CD4-positive, alpha-beta T cell treated with Interleukin-6 for 4 hours (primary cell): ENCODE results near the gene TNP1.

Experiments
- DNase-seq: peaks from one replicate; pipeline ENCODE4 v3.0.0-alpha.2; 2020; ENCODE audit warnings: mixed read lengths

The TNP1 gene

DNA sequence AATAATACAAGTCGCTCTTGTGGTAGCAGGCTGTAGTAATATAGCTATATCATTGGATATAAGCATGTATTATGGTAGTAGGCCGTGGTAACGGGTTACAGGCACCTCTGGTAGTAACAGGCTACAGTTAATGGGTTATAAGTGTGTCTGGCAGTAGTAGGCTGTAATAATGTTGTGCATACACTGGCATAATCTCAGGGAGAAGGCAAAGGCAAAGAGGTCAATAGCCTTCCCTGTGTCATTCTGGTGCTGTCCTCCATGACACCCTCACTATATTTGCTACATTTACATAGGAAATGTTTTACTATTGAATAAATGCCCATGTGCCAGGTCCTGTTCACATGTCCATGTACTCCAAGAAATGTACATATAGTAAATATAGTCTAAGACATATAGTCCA, 12.8 kb upstream of the TNP1 start:
- no peak for DNase-seq

DNA sequence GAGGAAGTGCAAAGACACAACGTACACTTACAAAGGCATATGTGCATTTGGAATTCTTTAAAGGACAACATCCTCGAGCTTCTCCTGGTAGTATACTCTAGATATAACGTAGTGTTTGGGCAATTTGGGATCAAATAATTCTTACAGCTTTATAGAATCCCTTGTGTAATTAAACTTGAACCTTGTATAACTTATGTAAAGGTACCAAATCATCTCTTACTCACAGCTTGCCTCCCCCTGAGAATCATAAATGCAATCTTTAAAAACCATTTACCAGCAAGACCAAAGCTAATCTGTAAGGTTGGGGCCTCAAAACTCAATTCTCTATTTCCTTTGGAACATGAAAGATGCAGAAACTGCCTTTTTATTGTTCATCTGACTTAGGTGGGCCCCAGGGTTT, 12.2 kb upstream of the TNP1 start:
- no peak for DNase-seq

DNA sequence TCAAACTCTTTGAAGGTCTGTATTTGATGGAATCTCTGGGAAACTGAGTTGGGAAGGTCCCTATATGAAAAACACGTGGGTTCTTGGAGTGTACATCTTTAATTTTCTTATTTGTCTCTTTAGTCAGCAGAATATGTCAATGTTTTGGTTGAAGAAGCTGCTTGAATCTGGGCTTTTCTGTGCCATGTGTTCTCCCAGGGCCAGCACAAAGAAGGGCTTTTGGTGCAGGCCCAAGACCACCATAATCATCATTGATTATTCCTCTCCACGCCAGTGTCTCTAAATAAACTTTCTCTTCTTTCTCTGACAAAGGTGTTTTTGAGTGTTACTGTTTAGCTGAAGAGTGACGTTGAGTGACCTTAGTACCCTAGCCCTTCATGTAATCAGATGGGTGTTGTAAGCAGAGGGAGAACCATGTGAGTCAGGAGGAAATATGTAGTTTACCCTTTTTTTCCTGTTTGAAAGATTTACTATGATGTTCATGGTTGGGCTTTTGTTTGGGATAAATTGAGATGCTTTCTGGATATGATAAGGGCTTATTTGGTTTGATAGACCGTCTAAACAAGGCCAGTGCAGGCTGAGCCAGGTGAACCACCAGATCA, 11.6 kb upstream of the TNP1 start:
- no peak for DNase-seq

DNA sequence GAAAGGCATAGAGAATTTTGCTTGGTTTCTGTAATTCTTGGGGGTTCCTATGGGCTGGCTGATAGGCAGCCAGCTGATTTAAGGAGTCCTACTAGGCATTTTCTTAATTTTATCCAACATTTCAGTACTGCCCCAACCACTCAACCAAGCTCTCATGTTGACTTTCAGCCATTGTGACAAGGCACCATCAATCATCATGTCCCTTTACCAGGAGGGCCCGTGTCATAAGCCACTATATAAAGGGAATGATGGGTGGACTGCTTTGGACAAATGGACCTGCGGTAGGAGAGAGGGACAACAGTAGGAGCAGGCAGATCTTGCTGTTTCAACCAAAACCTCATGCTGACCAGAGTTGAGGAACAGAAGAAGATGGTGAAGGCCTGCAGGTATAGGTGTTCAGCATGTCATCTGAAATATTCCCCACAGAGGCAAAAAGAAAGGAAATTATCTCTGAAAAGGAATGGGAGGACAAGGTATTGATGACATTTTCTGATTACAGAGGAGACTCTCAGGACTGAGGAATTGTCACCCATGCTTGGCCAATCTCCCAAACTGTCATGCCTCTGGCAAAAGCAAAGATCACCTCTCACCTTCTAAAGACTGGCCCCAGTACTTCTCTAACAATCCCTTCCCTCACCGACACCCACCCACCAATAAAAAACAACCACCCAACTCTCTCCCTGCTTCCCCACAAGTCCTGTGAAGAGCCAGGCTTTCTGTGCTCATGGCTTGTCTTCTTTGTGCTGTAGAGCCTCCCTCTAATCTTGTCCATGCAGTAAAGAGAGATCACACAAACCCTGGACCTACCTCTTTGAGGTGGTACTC, 10.9 kb upstream of the TNP1 start:
- DNase-seq = no peak

DNA sequence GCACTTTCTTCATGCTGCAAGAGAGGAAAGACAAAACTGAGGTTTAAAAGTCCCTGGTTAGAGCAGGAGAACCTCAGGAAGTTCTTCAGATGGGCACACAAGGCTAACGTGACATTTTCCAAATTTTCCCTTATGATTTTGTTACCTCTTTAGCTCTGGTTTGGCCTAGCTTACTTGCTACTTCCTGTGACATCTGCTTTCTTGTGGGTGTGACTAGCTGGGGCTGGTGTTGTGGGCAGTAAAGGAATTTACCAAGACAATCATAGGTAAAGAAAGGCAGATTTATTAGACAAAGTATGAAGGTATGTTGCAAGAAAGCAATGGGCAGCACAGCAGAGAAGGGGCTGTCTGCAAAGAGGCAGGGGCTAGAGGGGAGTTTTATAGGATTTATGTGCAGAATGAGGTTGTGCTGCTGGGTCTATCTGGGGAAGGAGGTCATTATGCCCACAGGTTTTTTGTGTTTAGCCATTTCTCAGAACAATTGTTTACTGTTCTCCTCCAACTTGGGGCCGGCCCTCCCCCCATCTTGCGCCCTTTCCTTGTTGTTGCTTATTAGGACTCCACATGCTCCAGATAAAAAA, 6.7 kb upstream of the TNP1 start:
- DNase-seq = no peak

DNA sequence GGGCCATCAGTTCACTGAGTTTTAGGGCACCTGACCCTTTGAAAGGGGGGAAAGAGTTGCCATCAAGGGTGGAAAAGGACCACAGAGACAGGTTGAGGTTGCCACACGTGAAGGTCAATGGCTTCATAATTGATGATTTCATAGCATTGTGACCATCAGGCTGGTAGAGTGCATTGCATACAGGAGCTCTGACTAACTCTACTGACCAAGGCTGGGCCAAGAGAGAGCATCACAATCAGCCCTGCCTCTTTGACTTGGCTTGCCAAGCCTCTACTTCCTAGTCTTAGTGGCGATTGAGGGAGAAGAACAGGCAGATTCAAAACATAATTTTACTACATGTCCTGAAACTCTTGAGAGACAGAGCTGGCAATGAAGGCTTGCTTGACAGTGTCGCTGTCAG, 5.8 kb upstream of the TNP1 start:
- DNase-seq = no peak

DNA sequence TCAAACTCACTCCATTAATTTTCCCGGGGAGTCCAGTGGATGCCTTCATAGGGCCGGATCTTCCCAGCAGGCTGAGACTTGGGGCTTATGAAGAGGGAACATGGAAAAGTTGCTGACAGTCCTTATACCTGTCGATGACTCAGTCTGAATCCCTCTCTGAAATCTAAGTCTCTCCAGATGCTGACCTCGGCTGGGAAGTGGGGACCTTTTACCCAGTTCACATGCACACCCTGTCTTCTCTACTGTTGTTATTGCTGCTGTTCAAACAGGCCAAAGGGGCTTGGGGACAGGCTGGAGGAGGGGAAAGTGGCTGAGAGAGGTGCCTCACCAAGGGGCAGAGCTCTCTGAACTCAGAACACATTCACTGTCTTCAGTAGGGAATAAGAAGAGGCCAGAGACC, 4.1 kb upstream of the TNP1 start:
- DNase-seq = no peak

DNA sequence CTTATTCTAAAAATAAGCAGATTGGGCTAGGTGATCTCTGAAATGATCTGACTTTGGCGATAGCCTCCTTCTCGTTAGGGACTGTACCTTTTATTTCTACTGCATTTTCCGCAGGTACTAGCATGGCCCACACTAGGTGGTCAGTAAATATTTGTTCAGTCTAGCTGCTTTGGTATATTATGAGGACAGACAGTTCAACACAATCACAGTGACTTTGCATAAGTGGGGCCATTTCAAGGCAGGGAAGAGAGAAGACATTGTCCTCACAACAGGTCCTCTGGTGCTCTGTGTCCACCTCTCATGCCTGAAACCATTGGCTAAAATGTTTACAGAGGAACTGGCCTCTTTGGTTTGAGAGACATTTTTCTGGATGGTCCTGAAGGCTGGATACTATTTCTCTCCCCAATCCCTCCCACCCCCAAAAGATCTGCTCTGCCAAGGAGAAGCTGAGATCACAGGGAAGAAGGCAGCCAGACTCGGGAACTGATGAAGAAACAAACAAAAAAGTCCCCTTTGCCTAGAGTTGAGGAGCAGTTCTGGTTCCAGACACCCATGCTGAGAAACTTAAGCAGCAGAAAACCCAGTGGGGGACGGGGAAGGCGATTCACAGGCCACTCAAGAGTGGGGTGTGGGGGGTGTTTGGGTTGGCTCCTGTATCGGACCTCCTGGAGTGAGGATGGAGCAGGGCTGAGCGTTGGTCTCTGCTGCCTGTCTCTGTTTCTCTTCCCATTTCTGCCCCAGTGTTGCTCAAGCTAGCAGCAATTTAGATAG, 2.9 kb upstream of the TNP1 start:
- DNase-seq = no peak

DNA sequence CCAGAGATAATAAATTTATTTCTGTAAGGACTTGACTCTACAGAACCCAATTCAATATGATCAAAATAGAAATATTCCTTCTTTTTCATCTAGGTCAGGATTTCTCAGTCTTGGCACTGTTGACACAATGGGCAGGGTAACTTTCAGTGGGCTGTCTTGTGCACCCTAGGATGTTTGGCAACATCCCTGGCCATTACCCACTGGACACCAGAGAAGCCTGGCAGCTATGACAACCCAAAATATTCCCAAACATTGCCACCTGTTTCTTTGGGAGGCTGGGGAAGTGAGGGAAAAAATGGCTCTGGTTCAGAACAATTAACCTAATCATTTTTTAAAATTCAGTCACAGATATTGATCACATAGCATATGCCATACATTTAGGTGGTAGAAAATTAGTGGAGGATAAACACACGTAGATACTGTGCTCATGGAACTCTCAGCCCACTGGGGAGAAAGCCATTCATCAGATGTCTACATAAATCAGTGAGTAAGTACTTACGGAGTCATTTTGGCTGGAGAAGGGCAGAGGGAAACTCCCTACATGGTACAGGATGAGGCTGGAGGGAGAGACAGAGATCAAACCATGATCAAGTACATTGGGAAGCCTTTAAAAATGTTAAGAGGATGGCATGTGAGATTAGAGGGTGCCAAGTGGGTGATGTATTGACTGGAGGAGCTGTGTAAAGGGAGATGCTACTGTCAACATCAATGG, 718 bp upstream of the TNP1 start:
- DNase-seq = no peak

DNA sequence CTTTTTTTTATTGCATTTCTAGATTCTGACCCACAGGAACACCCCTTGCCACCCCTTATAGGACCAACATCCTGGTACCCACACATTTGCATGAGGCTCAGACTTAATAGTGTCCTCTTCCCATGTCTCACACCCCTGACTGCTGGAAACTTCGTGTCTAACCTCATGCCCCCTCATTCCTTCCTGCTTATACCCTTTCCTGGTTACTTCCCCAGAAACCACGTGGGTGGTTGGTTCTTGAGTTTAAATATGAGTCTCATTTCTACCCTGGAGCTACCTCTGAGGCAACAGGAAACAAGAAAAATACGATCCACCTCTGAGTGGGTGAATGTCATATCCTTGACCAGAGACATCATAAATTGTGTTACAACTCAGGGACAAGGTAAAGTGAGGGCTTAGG, 1.6 kb downstream of the TNP1 start:
- no peak for DNase-seq

DNA sequence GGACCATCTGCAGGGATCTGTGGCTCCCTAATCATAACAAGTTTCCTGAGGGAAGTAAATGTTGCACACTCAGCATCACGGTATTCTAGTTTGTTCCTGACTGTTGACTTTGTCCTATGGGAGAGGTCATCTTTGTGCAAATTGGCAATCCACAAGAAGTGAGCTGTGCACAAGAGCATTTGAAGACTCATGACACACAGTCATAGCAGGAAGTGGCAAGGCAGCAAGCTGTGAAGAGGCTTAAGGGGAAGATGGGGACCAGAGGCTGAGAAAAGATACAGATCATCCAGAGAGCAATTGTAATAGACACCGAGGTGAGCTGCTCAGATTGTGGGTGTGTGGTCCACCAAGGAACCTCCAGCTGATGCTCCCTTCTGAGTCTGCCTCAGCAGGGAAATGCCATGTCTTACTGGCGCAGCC, 2.7 kb downstream of the TNP1 start:
- no peak for DNase-seq

DNA sequence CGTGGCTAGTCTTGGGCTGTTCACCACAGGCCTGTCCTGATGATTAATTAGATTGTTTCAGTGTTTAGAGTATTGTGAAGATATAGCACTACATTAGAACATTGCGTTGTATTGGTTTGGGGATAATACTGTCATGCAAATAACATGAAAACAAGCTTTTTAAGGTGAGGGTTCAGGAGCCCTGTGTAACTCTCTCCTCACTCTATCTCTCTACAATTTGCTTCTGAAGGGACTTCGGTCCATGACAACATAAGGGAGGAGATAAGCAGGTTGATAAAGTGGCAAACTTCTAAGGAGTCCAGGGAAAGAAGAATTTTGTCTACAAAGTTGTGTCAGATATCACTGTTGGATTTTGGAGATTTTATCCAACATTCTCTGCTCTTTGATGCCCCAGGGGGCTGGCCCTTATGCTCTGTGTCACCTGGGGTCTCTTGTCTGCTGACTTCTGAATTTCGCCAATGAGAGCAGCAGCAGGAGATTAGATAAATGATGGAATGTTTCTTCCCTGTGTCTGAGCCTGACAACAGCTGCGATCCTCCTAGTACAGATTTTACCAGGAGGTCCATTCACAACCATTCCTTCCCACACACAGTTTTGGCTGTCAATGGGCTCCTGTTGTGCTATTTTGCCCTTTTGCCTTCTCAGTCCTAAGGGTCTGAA, 3.3 kb downstream of the TNP1 start:
- no peak for DNase-seq

DNA sequence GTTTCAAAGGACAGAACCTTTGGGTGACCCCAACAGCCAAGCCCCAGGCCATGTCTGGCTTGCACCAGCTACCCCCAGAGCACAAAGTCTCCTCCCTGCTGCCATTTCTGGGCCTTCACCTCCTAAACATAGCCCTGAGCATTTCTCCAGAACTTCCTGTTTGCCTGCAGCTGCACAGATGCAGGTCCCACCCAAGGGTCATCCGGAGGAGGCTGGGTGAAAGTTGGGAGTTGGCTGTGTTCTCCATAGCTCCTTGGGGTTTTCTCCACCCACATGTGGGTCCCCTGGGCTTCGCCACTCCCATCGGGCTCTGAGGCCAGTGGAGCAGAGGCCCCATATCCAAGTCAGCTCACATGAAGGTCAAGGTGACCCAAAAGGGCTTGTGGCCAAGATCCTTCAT, 4.3 kb downstream of the TNP1 start:
- DNase-seq = no peak

DNA sequence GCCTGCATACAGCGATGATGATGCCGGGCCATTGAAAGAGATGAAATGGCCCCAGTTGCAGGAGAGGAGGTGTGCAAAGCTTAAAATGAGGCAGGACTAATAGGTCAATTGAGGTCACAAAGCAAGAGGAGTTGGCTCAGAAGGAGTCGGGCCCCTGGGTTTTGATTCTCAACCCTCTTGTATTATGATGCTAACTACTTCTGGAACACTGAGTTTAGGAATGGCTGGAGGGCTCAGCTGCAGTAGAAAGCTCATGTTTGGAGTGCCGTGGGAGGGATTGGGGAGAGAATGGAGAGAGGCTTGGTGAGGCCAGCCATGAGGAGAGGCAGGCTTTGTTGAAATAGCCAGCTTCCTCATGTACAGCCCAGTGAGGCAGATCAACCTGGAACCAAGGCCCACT, 4.8 kb downstream of the TNP1 start:
- DNase-seq = no peak

DNA sequence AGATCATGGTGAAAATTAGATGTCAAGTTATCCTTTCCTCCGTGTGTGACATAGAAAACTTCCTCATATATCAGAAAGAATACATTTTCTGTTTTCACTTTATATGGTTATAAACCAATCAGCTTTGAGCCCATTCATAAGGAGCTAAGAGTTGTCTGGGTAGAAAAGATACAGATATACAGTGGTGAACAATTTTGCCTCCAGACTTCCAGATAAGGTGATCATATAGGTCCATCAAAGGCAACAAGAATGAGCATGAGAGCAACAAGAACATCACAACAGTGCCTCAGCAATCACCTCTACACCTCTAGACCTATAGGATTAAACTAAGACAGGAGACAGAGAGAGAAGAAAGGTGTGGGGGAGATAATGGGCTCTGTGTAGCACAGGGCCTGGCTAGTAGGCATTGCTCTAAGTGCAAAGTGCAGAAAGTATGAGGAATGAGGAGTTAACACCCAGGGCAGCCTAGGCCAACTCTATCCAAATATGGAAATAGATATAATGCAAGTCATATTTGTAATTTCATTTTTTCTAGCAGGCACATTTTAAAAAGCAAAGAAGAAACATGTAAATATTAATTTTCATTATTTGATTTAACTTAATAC, 8.3 kb downstream of the TNP1 start:
- DNase-seq = no peak

DNA sequence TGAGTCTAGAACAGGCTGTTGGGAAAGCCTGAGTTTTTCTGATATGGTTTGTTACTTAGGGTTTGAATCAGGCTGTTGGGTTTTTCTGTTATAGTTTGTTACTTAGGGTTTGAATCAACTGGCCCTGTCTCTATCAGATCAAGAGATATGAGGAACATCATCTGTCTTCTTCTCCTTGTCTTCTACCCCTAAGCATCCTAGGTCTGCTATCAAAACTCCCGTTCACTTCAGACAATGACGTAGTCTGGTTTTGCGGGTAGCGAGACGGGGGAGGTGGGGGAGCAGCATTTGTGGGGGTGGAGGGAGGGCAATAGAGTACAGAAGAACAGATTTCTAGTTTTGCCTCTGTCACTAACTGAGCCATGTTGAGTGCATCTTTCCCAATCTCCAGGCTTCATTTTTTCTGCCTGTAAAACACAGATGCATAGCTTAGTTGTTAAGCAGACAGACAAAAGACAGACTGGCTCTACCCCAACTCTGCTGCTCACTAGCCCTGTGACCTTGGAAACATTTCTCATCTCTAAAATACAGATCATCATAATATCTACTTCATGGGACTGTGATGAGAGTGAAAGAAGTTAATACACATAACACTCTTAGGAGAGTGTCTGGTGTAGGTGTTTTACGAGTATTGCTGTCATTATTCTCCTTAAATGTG, 9.1 kb downstream of the TNP1 start:
- DNase-seq = peak; percentile 7

DNA sequence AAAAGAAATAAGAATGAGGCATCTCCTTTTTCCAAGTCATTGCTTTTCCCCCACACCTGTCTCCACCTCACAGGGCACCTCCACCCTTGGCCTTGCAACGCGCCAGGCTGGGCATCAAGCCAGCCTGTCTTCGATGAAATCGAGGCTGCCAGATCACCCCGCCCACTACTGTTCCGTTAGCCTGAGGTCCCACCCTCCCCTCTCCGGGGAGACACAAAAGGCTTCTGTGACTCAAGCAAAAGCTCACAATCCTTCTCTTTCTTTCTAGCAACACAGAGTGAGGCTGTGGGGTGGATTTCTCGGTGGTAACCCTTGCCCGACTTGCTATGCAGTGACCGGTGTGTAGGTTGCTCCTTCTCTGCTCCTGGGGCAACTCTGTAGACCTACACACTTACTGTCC, 9.9 kb downstream of the TNP1 start:
- peak; percentile 51 for DNase-seq

DNA sequence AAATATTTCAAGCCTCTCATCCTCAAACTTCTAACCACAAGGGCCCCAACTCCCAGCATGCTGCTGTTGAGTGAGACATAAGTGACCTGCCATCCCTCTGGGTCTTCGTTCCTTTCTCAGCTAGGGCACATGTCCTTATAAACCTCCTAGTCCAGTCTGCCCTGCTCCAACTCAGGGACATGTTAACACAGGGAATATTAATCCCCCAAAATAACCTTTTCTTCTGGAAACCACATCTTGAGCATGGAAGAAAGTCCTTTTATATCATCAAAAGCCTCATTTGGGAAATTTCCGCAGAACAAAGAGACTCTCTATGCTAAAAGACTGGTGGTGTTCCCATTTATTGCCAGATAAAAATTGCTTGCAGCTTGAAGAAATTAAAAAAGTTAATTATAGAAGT, 14.4 kb downstream of the TNP1 start:
- no peak for DNase-seq

DNA sequence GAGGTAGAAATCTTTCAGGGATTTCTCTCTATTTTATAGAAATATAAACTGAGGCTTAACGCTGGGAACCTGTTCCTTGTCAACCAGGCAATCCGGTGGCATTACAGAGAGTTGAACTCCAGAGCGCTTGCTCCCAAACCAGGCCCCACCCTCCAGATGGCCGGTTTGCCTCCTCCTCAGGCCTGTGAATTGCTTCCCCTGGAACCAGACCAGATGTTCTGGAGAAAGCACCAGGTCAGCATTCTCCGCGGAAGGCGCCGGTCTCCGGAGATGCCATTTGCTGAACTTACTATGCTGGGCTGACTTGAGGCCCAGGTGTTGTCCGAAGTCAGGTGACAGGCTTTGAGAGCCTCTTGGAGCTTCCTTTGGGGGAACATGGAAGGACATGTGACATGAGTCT, 17.2 kb downstream of the TNP1 start:
- DNase-seq = no peak

DNA sequence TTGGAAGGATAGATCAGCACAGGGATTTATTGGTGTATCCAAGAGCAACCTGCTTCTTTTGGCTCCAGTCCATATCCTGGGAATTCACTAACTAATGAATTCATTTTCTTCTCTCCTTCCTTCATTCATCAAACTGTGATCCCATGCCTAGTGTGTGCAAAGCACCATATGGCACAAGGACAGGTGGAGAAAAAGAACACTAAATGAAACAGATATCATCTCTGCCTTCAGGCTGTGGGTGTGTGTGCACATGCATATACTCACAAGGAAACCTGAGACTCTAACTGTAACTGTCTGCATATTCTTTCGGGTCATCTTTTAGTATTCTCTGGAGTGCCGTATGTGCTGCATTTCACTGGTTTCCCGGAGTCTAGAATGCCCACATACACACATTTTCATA, 20.2 kb downstream of the TNP1 start:
- DNase-seq = no peak

DNA sequence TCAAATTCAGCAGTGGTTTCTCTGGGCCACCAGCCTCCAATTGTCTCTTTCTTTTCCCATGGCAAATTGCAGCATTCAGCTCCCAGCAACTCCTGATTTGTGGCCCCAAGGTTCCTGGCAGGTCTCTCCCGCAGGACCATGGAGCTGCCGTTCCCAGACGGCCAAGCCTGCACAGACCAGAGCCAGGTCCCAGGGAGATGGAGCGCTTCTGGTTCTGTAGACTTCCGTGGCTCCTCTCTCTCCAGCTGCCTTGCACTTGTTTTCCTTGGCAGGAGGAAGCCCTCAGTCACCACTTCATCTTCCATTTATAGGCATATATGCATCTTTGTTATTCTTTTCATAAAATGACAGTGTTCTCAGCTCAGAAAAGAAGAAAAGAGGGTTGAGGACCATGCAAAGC, 21.7 kb downstream of the TNP1 start:
- no peak for DNase-seq

DNA sequence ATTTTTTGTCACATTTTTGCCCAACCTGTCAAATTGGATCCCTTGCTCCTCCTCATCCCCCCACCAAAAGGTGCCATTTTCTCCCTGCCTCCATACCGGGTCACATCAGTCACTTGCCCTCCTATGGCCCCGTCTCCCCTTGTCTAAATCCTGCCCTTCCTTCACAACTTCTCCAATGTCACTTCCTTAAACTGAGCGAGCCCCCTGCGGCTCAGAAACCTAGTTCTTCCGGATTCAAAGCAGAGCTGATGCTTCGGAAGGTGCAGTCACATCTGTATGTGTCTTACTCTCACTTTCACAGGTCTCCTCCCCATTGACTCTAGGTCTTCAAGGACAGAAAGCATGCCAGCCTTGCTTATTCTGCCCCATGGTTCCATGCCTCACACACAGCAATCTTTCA, 22.1 kb downstream of the TNP1 start:
- DNase-seq = no peak
